CD4-positive, alpha-beta T cell treated with Interleukin-15 for 4 hours (primary cell): ENCODE results near the gene CNOT10.
A peak's percentile ranks its signal among the peaks of the same experiment; 100 is the strongest.
"Not testable (repeated sequence)": the region's sequence is repeated elsewhere in the genome, so short reads cannot be mapped to it uniquely, and the experiment has no call there.

Experiments
- DNase-seq: peaks from one replicate; pipeline ENCODE4 v3.0.0-alpha.2; 2020; ENCODE audit warnings: low spot score

The CNOT10 gene

DNA sequence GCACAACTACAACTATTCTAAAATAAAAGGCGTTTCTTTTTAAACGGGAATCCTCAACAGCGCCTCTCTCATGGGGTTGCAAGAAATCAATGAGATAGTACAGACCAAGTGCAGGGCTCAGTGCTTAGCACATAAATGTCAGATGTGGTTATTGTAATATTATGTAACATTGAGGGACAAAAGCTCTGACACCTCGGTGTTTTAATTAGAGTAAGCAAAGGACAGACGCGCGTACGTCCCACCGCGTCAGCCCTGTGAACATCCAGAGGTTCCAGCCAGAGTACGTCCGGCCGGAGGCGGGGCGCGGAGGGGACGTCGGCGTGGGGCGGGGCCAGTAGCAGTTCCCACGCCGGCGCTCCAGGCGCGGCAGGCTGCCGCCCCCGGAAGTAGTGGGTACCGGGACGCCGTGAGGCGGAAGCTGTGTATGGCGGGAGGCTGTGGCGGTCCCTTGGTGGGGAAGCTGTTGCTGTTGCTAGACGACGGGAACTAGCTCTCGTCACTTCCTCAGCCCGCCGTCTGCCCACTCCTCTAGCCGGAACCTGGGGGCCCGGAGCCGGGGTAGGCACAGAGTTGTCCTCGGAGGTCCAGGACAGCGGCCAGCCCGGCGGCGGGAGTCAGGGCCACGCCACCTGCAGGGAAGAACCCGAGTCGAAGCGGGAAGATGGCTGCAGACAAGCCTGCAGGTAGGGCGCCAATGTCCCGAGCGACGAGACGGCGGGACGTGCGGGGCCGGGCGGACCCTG is at the start of gene CNOT10:
Gene CNOT10 (plus strand): TSS at position 389 of the 743 bp plus-strand sequence. CDS start 273 bp downstream, at position 662.
- DNase-seq: peak; percentile 93

- no peak for DNase-seq
Measured at GRCh38 chr3:32640939-32641338, 44.0 kb upstream of the CNOT10 start.

- no peak for DNase-seq
Measured at GRCh38 chr3:32641356-32641755, 43.6 kb upstream of the CNOT10 start.

GRCh38 chr3:32643354-32643753 is 41.6 kb upstream of the CNOT10 start:
- no peak for DNase-seq

- DNase-seq: no peak
Measured at GRCh38 chr3:32643816-32644215, 41.2 kb upstream of the CNOT10 start.

GRCh38 chr3:32644380-32644779 is 40.6 kb upstream of the CNOT10 start:
- no peak for DNase-seq

- no peak for DNase-seq
Measured at GRCh38 chr3:32646761-32647160, 38.2 kb upstream of the CNOT10 start.

GRCh38 chr3:32652337-32653100 is 32.5 kb upstream of the CNOT10 start:
- not testable (repeated sequence) for DNase-seq

DNA sequence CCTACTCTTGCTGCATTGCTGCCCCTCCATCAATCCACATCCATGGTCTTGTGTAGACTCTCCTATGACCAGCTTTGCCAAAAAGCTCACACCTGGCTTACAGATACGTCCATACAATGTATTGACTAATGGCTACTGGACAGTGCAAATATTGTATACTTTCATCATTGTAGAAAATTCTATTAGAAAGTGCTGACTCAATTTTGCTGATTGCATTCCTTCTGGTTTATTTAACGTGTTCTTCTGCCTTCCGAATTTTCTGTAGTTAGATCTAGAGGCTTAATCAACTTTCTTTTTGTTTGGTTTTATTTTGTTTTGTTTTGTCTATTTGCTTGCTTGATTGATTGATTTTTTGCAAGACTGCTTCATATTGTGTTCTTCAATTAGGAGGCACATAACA is 29.8 kb upstream of the CNOT10 start:
- no peak for DNase-seq

- no peak for DNase-seq
Measured at GRCh38 chr3:32660634-32661033, 24.4 kb upstream of the CNOT10 start.

DNA sequence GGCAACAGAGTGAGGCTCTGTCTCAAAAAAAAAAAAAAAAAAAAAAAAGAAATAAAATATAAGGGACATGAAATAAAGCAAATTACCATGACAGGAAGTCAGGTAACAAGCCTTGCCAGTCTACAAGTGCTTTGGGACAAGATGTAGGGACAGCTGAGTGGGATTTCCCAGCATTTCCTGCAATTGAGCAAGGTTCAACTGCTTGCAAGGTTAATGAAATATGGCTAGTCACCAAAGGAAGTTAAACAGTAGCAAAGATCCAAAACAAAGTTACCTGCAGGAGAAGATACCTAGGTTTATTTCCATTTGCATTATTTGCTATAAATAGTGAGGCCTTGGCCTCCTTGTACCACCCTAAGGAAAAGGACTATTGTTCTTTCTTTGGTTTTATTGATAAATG is 22.3 kb upstream of the CNOT10 start:
- DNase-seq: no peak

GRCh38 chr3:32664630-32665075 is 20.3 kb upstream of the CNOT10 start:
- DNase-seq: peak; percentile 38

GRCh38 chr3:32667072-32667582 is 17.9 kb upstream of the CNOT10 start:
- DNase-seq: no peak

DNA sequence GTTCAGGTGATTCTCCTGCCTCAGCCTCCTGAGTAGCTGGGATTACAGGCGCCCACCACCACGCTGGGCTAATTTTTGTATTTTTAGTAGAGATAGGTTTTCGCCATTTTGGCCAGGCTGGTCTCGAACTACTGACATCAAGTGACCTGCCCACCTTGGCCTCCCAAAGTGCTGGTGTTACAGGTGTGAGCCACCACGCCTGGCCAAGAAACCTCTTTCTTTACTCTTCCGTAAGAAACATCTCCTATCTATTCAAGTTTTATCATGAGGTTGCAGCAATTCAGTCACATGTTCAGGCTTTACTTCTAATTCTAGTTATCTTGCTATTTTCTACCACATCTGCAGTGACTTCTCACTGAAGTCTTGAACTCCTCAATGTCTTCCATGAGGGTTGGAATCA is 15.8 kb upstream of the CNOT10 start:
- DNase-seq: not testable (repeated sequence)

GRCh38 chr3:32673730-32674129 is 11.3 kb upstream of the CNOT10 start:
- not testable (repeated sequence) for DNase-seq

DNA sequence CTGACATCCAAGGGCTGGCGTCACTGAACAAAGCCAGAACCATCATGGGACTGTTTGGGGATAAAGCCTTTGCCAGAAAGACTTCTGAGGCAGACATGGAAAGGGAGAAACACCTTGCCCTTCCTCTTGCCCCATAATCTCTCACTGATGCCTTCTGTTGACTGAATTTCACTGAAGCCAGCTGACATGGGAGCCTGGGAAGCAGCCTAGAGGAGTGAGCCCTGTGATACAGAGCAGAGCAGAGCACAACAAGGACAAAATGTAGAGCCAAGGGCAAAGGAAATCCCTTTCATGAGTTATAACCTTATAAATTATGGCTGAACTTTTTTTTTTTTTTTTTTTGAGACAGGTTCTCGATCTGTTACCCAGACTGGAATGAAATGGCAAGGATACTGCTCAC is 9.8 kb upstream of the CNOT10 start:
- DNase-seq: no peak

DNA sequence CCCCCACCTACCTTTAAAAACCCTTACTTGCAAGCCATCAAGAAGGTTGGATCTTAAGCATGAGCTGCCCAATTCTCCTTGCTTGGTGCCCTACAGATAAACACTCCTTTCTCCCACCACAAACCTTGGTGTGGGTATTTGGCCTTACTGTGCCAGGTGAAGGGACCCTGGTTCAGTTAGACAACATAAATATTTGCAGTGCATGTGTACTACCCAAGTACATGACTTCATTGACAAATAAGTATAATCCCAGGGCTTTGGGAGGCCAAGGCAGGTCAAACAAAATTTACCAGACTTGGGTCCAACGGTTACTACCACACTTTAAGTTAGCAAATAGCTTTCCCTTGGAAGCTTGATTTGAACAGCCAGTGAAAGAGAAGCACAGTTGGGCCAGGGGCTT is 9.3 kb upstream of the CNOT10 start:
- DNase-seq: no peak

DNA sequence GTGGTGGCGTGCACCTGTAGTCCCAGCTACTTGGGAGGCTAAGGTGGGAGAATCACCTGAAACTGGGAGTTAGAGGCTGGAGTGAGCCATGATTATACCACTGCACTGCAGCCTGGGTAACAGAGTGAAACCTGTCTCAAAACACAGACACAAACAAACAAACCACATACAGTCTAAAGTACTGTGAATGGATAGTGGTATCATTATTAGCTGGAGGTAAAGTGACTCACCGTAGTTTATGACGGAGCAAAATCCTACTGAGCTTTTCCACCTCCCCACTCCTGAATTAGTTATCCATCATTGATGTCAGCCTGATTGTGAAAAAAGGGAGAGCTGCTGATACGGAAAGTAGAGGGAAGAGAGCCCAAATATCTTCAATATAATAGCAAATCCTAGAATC is 3.2 kb upstream of the CNOT10 start:
- DNase-seq: no peak

- DNase-seq: no peak
Measured at GRCh38 chr3:32684029-32684799, 774 bp upstream of the CNOT10 start.

DNA sequence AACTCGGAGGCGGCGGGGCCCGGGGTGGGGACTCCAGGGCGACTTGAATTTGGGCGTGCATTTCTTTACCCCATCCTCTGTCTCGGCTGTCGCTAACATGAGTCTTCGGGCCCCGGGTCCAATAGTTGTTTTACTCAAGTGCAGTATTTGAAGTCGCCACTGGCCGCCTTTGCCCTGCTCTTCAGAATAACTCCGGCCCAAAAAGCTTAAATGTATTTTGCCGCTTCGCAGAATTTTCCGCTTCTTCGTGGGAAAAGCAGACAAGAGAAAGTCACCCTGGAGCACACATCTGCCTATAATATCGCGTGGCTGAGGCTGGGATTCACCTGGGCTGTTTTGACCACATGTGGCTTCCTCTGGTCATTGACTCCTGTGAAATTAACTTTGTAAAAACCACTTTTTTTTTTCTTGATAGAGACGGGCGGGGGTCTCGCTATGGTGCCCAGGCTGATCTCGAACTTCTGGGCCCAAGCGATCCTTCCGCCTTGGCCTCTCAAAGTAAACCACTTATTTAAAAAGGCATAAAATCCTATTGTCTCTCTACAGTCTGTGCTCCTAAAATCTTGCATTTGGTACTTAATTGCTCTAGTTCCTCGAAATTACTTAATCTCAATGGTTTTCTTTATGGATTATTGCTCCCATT is 676 bp downstream of the CNOT10 start:
- no peak for DNase-seq

- no peak for DNase-seq
Measured at GRCh38 chr3:32686713-32687112, 1.7 kb downstream of the CNOT10 start.

DNA sequence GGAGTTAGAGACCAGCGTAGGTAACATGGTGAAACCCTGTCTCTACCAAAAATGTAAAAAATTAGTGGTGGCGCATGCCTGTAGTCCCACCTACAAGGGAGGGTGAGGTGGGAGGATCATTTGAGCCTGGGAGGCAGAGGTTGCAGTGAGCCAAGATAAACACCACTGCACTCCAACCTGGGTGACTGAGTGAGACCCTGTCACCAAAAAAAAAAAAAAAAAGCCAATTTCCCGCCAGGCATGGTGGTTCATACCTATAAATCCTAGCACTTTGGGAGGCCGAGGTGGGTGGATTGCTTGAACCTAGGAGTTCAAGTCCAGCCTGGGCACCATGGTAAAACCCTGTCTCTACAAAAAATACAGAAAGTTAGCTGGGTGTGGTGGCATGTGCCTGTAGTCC is 6.9 kb downstream of the CNOT10 start:
- no peak for DNase-seq
